ENCODE results near the gene PIP4K2A. TPM values are rescaled to one million over a fixed set of nuclear protein-coding genes. Genes with fewer than 3 reads are reported as not detected.

The PIP4K2A gene
- total and polyA plus RNA-seq, 2 of the 13 experiments (the other 11 are each of a cell fraction or from before 2014, with no cell fraction given) = 9.1 to 22.6 TPM

GRCh38 chr10:22674573-22674930 lies 39.8 kb downstream of the PIP4K2A start:
- ATAC-seq (no peak), FAIRE-seq (no peak), DNase-seq (ENCODE audit: low spot score) (no peak)
- POLR2A ChIA-PET = no interaction called here
- H3K4me2 ChIP-seq (ENCODE audit: low read depth, low read length) = no peak overlapping the region
- no peak overlapping the region for H3K9ac ChIP-seq (ENCODE audit: insufficient read depth, low read depth, low read length)
- H4K20me1 ChIP-seq (ENCODE audit: insufficient read depth, low read length) = no peaks in the 10 kb centered on the region
- TF ChIP-seq MIXL1 (CRISPR knock-in tag; IDR thresholded peaks at IDR 0.05) (no peak), ZNF746 (CRISPR knock-in tag; IDR thresholded peaks at IDR 0.05) (no peak), ZNF678 (CRISPR knock-in tag; IDR thresholded peaks at IDR 0.05) (no peak), TBX3 (IDR thresholded peaks at IDR 0.05; ENCODE audit: borderline replicate concordance) (no peak), ZNF501 (CRISPR knock-in tag; IDR thresholded peaks at IDR 0.05) (no peak), MZF1 (CRISPR knock-in tag; IDR thresholded peaks at IDR 0.05; ENCODE audit: borderline replicate concordance) (no peak), ZNF598 (CRISPR knock-in tag; IDR thresholded peaks at IDR 0.05; ENCODE audit: borderline replicate concordance) (no peak)
- TF ChIP-seq, protein P1, sequence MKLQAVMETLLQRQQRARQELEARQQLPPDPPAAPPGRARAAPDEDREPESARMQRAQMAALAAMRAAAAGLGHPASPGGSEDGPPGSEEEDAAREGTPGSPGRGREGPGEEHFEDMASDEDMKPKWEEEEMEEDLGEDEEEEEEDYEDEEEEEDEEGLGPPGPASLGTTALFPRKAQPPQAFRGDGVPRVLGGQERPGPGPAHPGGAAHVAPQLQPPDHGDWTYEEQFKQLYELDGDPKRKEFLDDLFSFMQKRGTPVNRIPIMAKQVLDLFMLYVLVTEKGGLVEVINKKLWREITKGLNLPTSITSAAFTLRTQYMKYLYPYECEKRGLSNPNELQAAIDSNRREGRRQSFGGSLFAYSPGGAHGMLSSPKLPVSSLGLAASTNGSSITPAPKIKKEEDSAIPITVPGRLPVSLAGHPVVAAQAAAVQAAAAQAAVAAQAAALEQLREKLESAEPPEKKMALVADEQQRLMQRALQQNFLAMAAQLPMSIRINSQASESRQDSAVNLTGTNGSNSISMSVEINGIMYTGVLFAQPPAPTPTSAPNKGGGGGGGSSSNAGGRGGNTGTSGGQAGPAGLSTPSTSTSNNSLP (IDR thresholded peaks at IDR 0.05; ENCODE audit: low read depth, low read length) = no peak
- peaks cover 49% of the 10 kb centered on the region for H3K79me2 ChIP-seq (ENCODE audit: insufficient read depth, low read length)
- H3K27me3 ChIP-seq (ENCODE audit: control insufficient read depth in 1 of 2, insufficient read depth in 2 of 2, low read length in 2 of 2) = no peaks in the 10 kb centered on the region
- H3K9me3 ChIP-seq (ENCODE audit: low read length) = no peaks in the 10 kb centered on the region
- 92% methylated on average over 3 of the region's 3 CpGs for WGBS (ENCODE audit: low lambda C conversion rate)
- CTCF ChIA-PET (ENCODE audit: low intra/inter-chr PET ratio, low total read pairs) = no interaction called here
- intact Hi-C loops (cut with micrococcal nuclease; ENCODE audit: unreplicated experiment) = no loop called here
- H3K4me3 ChIP-seq (replicated peaks in 1 of 3; ENCODE audit: insufficient read depth in 1 of 3, low read depth in 2 of 3, low read length in 3 of 3) = no peak overlapping the region
- in situ Hi-C loops (cut with HindIII; ENCODE audit: extremely low pct_ligation_motif_present, low pct_unique_long_range_greater_than_20kb) = no loop called here
- no peak overlapping the region for H3K27ac ChIP-seq (ENCODE audit: extremely low read length, insufficient read depth, low read length)
- no peak overlapping the region for H2AFZ ChIP-seq (ENCODE audit: low read length)
- peaks cover 13% of the 10 kb centered on the region; the same call in 1 of the 2 replicates for H3K4me1 ChIP-seq (ENCODE audit: insufficient read depth, low read length)
- no TSS peak for BruUV-seq (replicated peaks)
- H3K36me3 ChIP-seq (replicated peaks in 1 of 2; ENCODE audit: control insufficient read depth in 1 of 2, insufficient read depth in 2 of 2, low read length in 2 of 2) = no peaks in the 10 kb centered on the region
